CD4-positive, alpha-beta T cell (primary cell): ENCODE measurements around the gene VARS2. TPM values are rescaled to one million over a fixed set of nuclear protein-coding genes. Genes with fewer than 3 reads are reported as not detected.
"Not testable (repeated sequence)": the region's sequence is repeated elsewhere in the genome, so short reads cannot be mapped to it uniquely, and the experiment has no call there.

Experiments
- ATAC-seq: fragments of 200-7000 bp; cut with Tn5 transposase; one replicate; pipeline ENCODE4 v1.10.0; 2022; ENCODE audit warnings: mild to moderate bottlenecking; ENCODE audit not compliant: poor library complexity
- CTCF ChIA-PET: fragments of 350-600 bp; sonication (Branson Sonifier 250); formaldehyde crosslinking; loops from one replicate; lab custom pipeline; 2021; ENCODE audit warnings: antibody characterized with exemption, inconsistent platforms; lab: Charles Lee
- POLR2A ChIA-PET: fragments of 350-600 bp; sonication (Branson Sonifier 250); formaldehyde crosslinking; loops from one replicate; lab custom pipeline; 2021; ENCODE audit warnings: antibody characterized with exemption, inconsistent platforms; lab: Charles Lee
- DNase-seq, 14 experiments: peaks; one replicate each; pipeline ENCODE4 v3.0.0-alpha.2; 2013 to 2020; ENCODE audit warnings: mixed read lengths in 2 of 14
- H3K27ac ChIP-seq, 2 donors: one replicate each; pipeline versions ENCODE4 v1.5.1 to v1.7.0; 2013; ENCODE audit warnings: low read length in 2 of 2, low read depth in 1 of 2, mild to moderate bottlenecking in 1 of 2
- H3K27me3 ChIP-seq, 2 experiments: 1 replicate in 1 of 2; 2 replicates in 1 of 2; pipeline versions ENCODE4 v1.6.1 to v1.7.0; 2013; ENCODE audit warnings: low read length in 2 of 2, control low read depth in 1 of 2, mild to moderate bottlenecking in 1 of 2, moderate library complexity in 1 of 2; ENCODE audit not compliant: insufficient read depth in 2 of 2, control insufficient read depth in 1 of 2
- H3K36me3 ChIP-seq: one replicate; pipeline ENCODE4 v1.6.1; 2013; ENCODE audit warnings: low read length, control low read depth; ENCODE audit not compliant: insufficient read depth
- H3K4me1 ChIP-seq: one replicate; pipeline ENCODE4 v1.6.1; 2013; ENCODE audit warnings: low read length, control low read depth; ENCODE audit not compliant: insufficient read depth
- H3K4me3 ChIP-seq: one replicate; pipeline ENCODE4 v1.5.1; 2013; ENCODE audit warnings: mild to moderate bottlenecking, low read length, moderate library complexity
- H3K9me3 ChIP-seq, 2 experiments: 1 replicate in 1 of 2; 2 replicates in 1 of 2; pipeline versions ENCODE4 v1.6.1 to v1.7.0; 2013; ENCODE audit warnings: low read length in 2 of 2, mild to moderate bottlenecking in 2 of 2, control low read depth in 1 of 2, moderate library complexity in 1 of 2; ENCODE audit not compliant: control insufficient read depth in 1 of 2, insufficient read depth in 1 of 2
- H3K27ac Mint-ChIP-seq: one replicate; pipeline ENCODE4 v1.8.0; 2020; ENCODE audit warnings: mixed read lengths
- H3K27me3 Mint-ChIP-seq: one replicate; pipeline ENCODE4 v1.8.0; 2021; ENCODE audit warnings: mixed read lengths
- H3K36me3 Mint-ChIP-seq: one replicate; pipeline ENCODE4 v1.8.0; 2021; ENCODE audit warnings: low read depth, mixed read lengths
- H3K4me1 Mint-ChIP-seq: one replicate; pipeline ENCODE4 v1.8.0; 2021; ENCODE audit warnings: low read depth, mixed read lengths
- H3K4me3 Mint-ChIP-seq: one replicate; pipeline ENCODE4 v1.8.0; 2020; ENCODE audit warnings: mild to moderate bottlenecking, mixed read lengths
- H3K9me3 Mint-ChIP-seq: one replicate; pipeline ENCODE4 v1.8.0; 2020; ENCODE audit warnings: mixed read lengths
- CTCF ChIP-seq: fragments of 200-600 bp; IDR thresholded peaks from one replicate; pipeline ENCODE4 v1.8.0; 2022; ENCODE audit warnings: antibody characterized with exemption, mild to moderate bottlenecking
- intact Hi-C, 2 experiments: fragments of 100-400 bp; cut with DNase I in 1 of 2; cut with micrococcal nuclease in 1 of 2; formaldehyde crosslinking; loops; one replicate each; pipeline versions ENCODE4 v1.15.1 to v1.9.0; 2023 to 2025; cut with DNase I, micrococcal nuclease
- total RNA-seq, 174 experiments: library from RNA in 2 of 174; stranded (reverse) in 2 of 174; gene quantifications; one replicate each; pipeline ENCODE4 v1.2.3 and lab custom pipeline; 2021 to 2026

Gene VARS2
- total RNA-seq, 2 experiments from 2014 or later: 19.3 to 21.7 TPM

GRCh38 chr6:30964075-30964474 is 50.0 kb downstream of the VARS2 start:
- H3K4me3 ChIP-seq: no peak overlapping the region
- no peaks in the 10 kb centered on the region for H3K36me3 ChIP-seq
- Mint-ChIP-seq H3K4me1 (peaks cover 8% of the 10 kb centered on the region), H3K9me3 (no peaks in the 10 kb centered on the region), H3K27ac (no peak overlapping the region), H3K27me3 (peaks cover 23% of the 10 kb centered on the region), H3K36me3 (no peaks in the 10 kb centered on the region), H3K4me3 (no peak overlapping the region)
- ChIA-PET POLR2A (no interaction called here), CTCF (no interaction called here)
- intact Hi-C loops: no loop called here
- no peak overlapping the region for H3K27ac ChIP-seq
- H3K9me3 ChIP-seq: no peaks in the 10 kb centered on the region
- TF ChIP-seq CTCF: no peak
- no peak for ATAC-seq
- peak in 3 of 14 experiments; percentile 13 to 35 (median 15) for DNase-seq
- H3K4me1 ChIP-seq: peaks cover 8% of the 10 kb centered on the region
- H3K27me3 ChIP-seq: peaks cover 3 to 4% of the 10 kb centered on the region in 2 experiments

- Histone ChIP-seq H3K27me3 (peaks cover 0 to 4% of the 10 kb centered on the region in 2 experiments), H3K36me3 (no peaks in the 10 kb centered on the region), H3K27ac (no peak overlapping the region), H3K9me3 (no peaks in the 10 kb centered on the region), H3K4me3 (no peak overlapping the region), H3K4me1 (peaks cover 8% of the 10 kb centered on the region)
- no peak overlapping the region for H3K4me3 Mint-ChIP-seq
- H3K27me3 Mint-ChIP-seq: peaks cover 19% of the 10 kb centered on the region
- no peak overlapping the region for H3K27ac Mint-ChIP-seq
- H3K4me1 Mint-ChIP-seq: peaks cover 8% of the 10 kb centered on the region
- CTCF ChIA-PET: no interaction called here
- no peaks in the 10 kb centered on the region for H3K36me3 Mint-ChIP-seq
- POLR2A ChIA-PET: no interaction called here
- intact Hi-C loops: no loop called here
- ATAC-seq: no peak
- no peaks in the 10 kb centered on the region for H3K9me3 Mint-ChIP-seq
- DNase-seq: no peak
- TF ChIP-seq CTCF: no peak
These were observed 51.1 kb downstream of the VARS2 start for GRCh38 chr6:30965140-30965601.

- intact Hi-C loops: no loop called here
- POLR2A ChIA-PET: no interaction called here
These were observed 52.1 kb downstream of the VARS2 start for GRCh38 chr6:30966154-30966553.

GRCh38 chr6:30969171-30969570 is 55.1 kb downstream of the VARS2 start:
- ATAC-seq, H3K27ac ChIP-seq, H3K4me1 ChIP-seq, H3K4me1 Mint-ChIP-seq, H3K4me3 ChIP-seq, intact Hi-C loops, H3K27me3 ChIP-seq, H3K36me3 ChIP-seq, H3K36me3 Mint-ChIP-seq, CTCF ChIA-PET, H3K9me3 ChIP-seq, H3K4me3 Mint-ChIP-seq, H3K9me3 Mint-ChIP-seq, POLR2A ChIA-PET, H3K27ac Mint-ChIP-seq: not testable (repeated sequence)
- peak in 3 of 14 experiments; percentile 13 to 49 (median 37) for DNase-seq
- H3K27me3 Mint-ChIP-seq: peaks cover 38% of the 10 kb centered on the region

More at GRCh38 chr6:30966154-30966553, 52.1 kb downstream of the VARS2 start:
- H3K4me1 Mint-ChIP-seq: peaks cover 8% of the 10 kb centered on the region
- ATAC-seq (no peak), DNase-seq (no peak)
- H3K27ac Mint-ChIP-seq: no peak overlapping the region
- Histone ChIP-seq H3K27ac (no peak overlapping the region), H3K4me3 (no peak overlapping the region), H3K27me3 (peaks cover 0 to 4% of the 10 kb centered on the region in 2 experiments), H3K4me1 (peaks cover 8% of the 10 kb centered on the region), H3K36me3 (no peaks in the 10 kb centered on the region), H3K9me3 (no peaks in the 10 kb centered on the region)
- TF ChIP-seq CTCF: no peak
- no peaks in the 10 kb centered on the region for H3K36me3 Mint-ChIP-seq
- H3K9me3 Mint-ChIP-seq: no peaks in the 10 kb centered on the region
- CTCF ChIA-PET: no interaction called here
- H3K4me3 Mint-ChIP-seq: no peak overlapping the region
- H3K27me3 Mint-ChIP-seq: peaks cover 21% of the 10 kb centered on the region
